Mesendoderm (in vitro differentiated cells): Measurements from ENCODE around the gene USP48.

Experiments
- DNase-seq: peaks from one replicate; pipeline ENCODE4 v3.0.0; 2013
- H2AK5ac ChIP-seq: 2 replicates; pipeline ENCODE4 v1.6.1; 2013; ENCODE audit warnings: low read length, inconsistent platforms
- H2BK120ac ChIP-seq: 2 replicates; pipeline ENCODE4 v1.6.1; 2013; ENCODE audit warnings: low read depth, mild to moderate bottlenecking, low read length, moderate library complexity, mixed read lengths
- H2BK15ac ChIP-seq: replicated peaks from 2 replicates; pipeline ENCODE4 v1.6.1; 2013; ENCODE audit warnings: low read depth, mild to moderate bottlenecking, moderate library complexity
- H2BK5ac ChIP-seq: 2 replicates; pipeline ENCODE4 v1.6.1; 2013; ENCODE audit warnings: low read length, inconsistent platforms
- H3K18ac ChIP-seq: 2 replicates; pipeline ENCODE4 v1.6.1; 2013; ENCODE audit warnings: mild to moderate bottlenecking, low read length, mixed read lengths
- H3K23ac ChIP-seq: one replicate; pipeline ENCODE4 v1.6.1; 2013; ENCODE audit warnings: low read length
- H3K27ac ChIP-seq: 2 replicates; pipeline ENCODE4 v1.5.1; 2013; ENCODE audit warnings: low read depth, mild to moderate bottlenecking, inconsistent platforms, low read length, moderate library complexity
- H3K27me3 ChIP-seq: 2 replicates; pipeline ENCODE4 v1.6.1; 2013; ENCODE audit warnings: low read length, control low read depth, mild to moderate bottlenecking, inconsistent platforms; ENCODE audit not compliant: insufficient read depth, poor library complexity
- H3K36me3 ChIP-seq: 2 replicates; pipeline ENCODE4 v1.6.1; 2013; ENCODE audit warnings: low read length, inconsistent platforms; ENCODE audit not compliant: control insufficient read depth, insufficient read depth
- H3K4ac ChIP-seq: one replicate; pipeline ENCODE4 v1.6.1; 2013; ENCODE audit warnings: low read depth, mild to moderate bottlenecking, low read length, moderate library complexity
- H3K4me1 ChIP-seq: 2 replicates; pipeline ENCODE4 v1.6.1; 2013; ENCODE audit warnings: low read depth, low read length, inconsistent platforms; ENCODE audit not compliant: control insufficient read depth
- H3K4me2 ChIP-seq: 2 replicates; pipeline ENCODE4 v1.6.1; 2013; ENCODE audit warnings: low read length
- H3K4me3 ChIP-seq: 2 replicates; pipeline ENCODE4 v1.5.1; 2013; ENCODE audit warnings: mild to moderate bottlenecking, low read length
- H3K56ac ChIP-seq: one replicate; pipeline ENCODE4 v1.6.1; 2013; ENCODE audit warnings: low read length
- H3K79me1 ChIP-seq: 2 replicates; pipeline ENCODE4 v1.6.1; 2013; ENCODE audit warnings: low read length, inconsistent platforms
- H3K79me2 ChIP-seq: 2 replicates; pipeline ENCODE4 v1.6.1; 2013; ENCODE audit warnings: mild to moderate bottlenecking, low read length; ENCODE audit not compliant: control insufficient read depth, insufficient read depth
- H3K9ac ChIP-seq: 2 replicates; pipeline ENCODE4 v1.6.1; 2013; ENCODE audit warnings: low read length, inconsistent platforms
- H4K5ac ChIP-seq: one replicate; pipeline ENCODE4 v1.6.1; 2013; ENCODE audit warnings: low read length
- H4K8ac ChIP-seq: one replicate; pipeline ENCODE4 v1.6.1; 2013; ENCODE audit warnings: low read depth, mild to moderate bottlenecking, control low read depth, low read length, moderate library complexity
- WGBS: extraction: QIAGEN DNeasy Blood & Tissue Kit; methylation state at CpG from one replicate; pipeline ENCODE4 v1.1.7; 2013; ENCODE audit warnings: low lambda C conversion rate, missing lambda C conversion rate; ENCODE audit not compliant: insufficient coverage; ENCODE audit errors: extremely low coverage; 5-methylcytosine and 5-hydroxymethylcytosine counted together

The USP48 gene

DNA sequence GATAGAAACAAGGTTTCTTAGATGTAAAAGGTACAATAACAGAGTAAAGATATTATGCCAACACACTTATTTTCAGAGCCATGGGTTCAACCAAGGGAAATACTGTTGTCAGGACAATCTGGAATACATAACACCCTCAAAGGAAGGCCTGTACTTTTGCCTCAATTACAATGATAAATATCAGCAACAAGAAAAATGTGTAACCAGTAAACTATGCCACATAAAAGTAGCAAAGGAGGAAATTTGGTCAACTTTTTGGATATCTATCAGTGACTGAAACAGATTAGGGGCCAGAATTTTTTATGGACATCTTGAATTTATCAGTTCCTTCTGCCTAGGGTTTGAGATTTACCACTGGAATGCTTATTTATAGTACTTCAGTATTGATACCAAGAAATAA, 89.2 kb downstream of the USP48 start:
- H3K4ac ChIP-seq = no peak overlapping the region
- no peak overlapping the region for H3K27ac ChIP-seq
- H4K5ac ChIP-seq = no peak overlapping the region
- no peak overlapping the region for H2AK5ac ChIP-seq
- no peaks in the 10 kb centered on the region for H3K4me1 ChIP-seq
- peaks cover 2% of the 10 kb centered on the region for H3K79me1 ChIP-seq
- H3K79me2 ChIP-seq = no peaks in the 10 kb centered on the region
- H3K23ac ChIP-seq = no peak overlapping the region
- no peak overlapping the region for H3K56ac ChIP-seq
- DNase-seq = no peak
- H3K18ac ChIP-seq = no peak overlapping the region
- H3K36me3 ChIP-seq = peaks cover 2% of the 10 kb centered on the region
- H2BK5ac ChIP-seq = no peak overlapping the region
- H2BK15ac ChIP-seq = no peak overlapping the region
- H3K4me3 ChIP-seq = no peak overlapping the region
- H4K8ac ChIP-seq = no peak overlapping the region
- no peak overlapping the region for H3K4me2 ChIP-seq
- no peaks in the 10 kb centered on the region for H3K27me3 ChIP-seq
- no peak overlapping the region for H2BK120ac ChIP-seq
- H3K9ac ChIP-seq = no peak overlapping the region

DNA sequence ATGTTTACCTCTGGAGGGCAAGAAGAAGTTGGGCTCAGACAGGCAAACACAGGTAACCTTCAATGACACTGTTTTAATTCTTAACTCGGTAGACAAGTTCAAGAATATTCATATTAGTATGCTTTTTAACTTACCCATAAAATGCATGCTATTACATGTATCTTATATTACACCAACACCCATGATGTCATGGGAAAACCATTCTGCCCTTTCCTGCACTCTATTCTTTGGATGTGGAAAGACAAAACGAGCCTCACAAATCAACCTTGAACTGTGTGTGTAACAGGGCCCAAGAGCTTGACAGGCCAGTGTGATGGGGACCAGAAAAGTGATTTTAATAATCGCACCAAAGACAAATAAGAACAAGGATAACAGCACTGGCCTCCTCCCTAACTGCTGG, 91.2 kb downstream of the USP48 start:
- no peak overlapping the region for H3K9ac ChIP-seq
- H3K27me3 ChIP-seq = no peaks in the 10 kb centered on the region
- H2BK120ac ChIP-seq = no peak overlapping the region
- WGBS = no CpG with 5 or more reads among the region's 3 CpGs
- H3K4me3 ChIP-seq = no peak overlapping the region
- no peak overlapping the region for H3K23ac ChIP-seq
- H3K79me1 ChIP-seq = peaks cover 2% of the 10 kb centered on the region
- H3K27ac ChIP-seq = no peak overlapping the region
- no peak overlapping the region for H3K4me2 ChIP-seq
- H2AK5ac ChIP-seq = no peak overlapping the region
- H3K56ac ChIP-seq = no peak overlapping the region
- no peak overlapping the region for H3K4ac ChIP-seq
- no peak overlapping the region for H4K5ac ChIP-seq
- no peak overlapping the region for H2BK5ac ChIP-seq
- DNase-seq = no peak
- H3K4me1 ChIP-seq = no peaks in the 10 kb centered on the region
- H3K36me3 ChIP-seq = peaks cover 4% of the 10 kb centered on the region
- no peaks in the 10 kb centered on the region for H3K79me2 ChIP-seq
- no peak overlapping the region for H3K18ac ChIP-seq
- no peak overlapping the region for H4K8ac ChIP-seq
- no peak overlapping the region for H2BK15ac ChIP-seq

DNA sequence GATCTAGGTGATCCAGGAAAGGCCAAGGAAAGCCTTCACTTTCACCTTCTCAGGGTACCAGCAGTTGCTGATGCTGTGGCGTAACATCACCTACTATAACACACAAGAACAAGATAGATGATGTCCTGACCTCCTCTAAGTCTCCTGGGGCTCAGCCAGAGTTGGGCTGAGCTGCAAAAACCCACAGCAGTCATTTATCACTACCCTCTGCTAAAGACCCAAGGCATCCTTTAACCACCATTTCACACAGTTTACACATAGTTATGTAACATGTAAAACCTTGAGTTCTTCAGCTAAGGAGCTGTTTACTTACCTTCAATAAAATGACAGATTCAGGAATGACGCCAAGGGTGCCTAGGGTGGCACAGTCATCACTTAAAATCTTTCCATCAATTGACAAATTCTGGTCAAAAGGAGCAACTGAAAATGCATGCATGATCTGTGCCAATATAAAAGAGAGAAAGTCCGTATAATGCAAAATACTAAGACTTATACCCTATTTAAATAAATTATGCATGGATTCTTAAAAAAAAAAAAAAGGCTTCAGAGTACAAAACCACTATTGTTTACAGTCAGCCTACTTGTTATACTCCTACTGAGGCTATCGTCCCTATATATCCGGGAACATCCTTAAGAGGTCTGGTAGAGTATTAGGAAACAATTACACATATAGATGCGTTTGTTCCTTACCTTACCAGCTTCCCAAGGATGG, 93.1 kb downstream of the USP48 start:
- Histone ChIP-seq H2BK5ac (no peak overlapping the region), H3K27ac (no peak overlapping the region), H3K36me3 (peaks cover 4% of the 10 kb centered on the region), H3K27me3 (no peaks in the 10 kb centered on the region), H2BK120ac (no peak overlapping the region), H3K9ac (no peak overlapping the region), H3K79me2 (no peaks in the 10 kb centered on the region), H2AK5ac (no peak overlapping the region), H3K4me1 (no peaks in the 10 kb centered on the region), H3K4me3 (no peak overlapping the region), H3K18ac (no peak overlapping the region), H3K4me2 (no peak overlapping the region), H4K8ac (no peak overlapping the region), H3K23ac (no peak overlapping the region), H2BK15ac (no peak overlapping the region), H3K56ac (no peak overlapping the region), H3K4ac (no peak overlapping the region), H3K79me1 (peaks cover 2% of the 10 kb centered on the region), H4K5ac (no peak overlapping the region)
- DNase-seq = no peak
- no CpG with 5 or more reads among the region's 6 CpGs for WGBS

DNA sequence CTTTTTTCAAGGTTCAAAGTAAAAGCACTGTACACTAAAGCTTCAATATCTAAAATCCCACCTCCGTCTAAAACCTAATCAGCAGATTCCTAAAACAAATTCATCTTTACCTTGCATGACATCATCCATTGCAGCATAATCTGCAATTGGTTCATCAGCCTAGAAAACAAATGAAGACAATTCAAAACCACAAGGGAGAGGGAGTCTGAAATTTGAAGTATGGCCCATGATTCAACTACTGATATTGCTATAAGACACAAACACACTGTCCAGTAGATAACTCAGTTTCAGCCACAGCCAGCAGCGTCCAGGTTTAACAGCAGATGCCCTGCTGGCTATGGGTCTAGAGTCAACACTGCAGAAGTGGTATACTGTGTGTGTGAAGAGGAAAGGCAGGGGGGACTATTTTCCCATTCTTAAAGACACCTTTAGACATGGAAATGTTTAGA, 95.8 kb downstream of the USP48 start:
- H2BK120ac ChIP-seq = no peak overlapping the region
- H3K4me2 ChIP-seq = no peak overlapping the region
- no peaks in the 10 kb centered on the region for H3K79me2 ChIP-seq
- H3K4ac ChIP-seq = no peak overlapping the region
- peaks cover 3% of the 10 kb centered on the region for H3K36me3 ChIP-seq
- H3K9ac ChIP-seq = no peak overlapping the region
- no peak overlapping the region for H3K4me3 ChIP-seq
- H3K23ac ChIP-seq = no peak overlapping the region
- H3K79me1 ChIP-seq = peaks cover 1% of the 10 kb centered on the region
- no peaks in the 10 kb centered on the region for H3K27me3 ChIP-seq
- 100% methylated on average over 1 of the region's 2 CpGs for WGBS
- H2BK15ac ChIP-seq = no peak overlapping the region
- no peak overlapping the region for H3K27ac ChIP-seq
- no peak for DNase-seq
- no peak overlapping the region for H4K5ac ChIP-seq
- H3K56ac ChIP-seq = no peak overlapping the region
- no peak overlapping the region for H2BK5ac ChIP-seq
- H3K18ac ChIP-seq = no peak overlapping the region
- H4K8ac ChIP-seq = no peak overlapping the region
- no peak overlapping the region for H2AK5ac ChIP-seq
- H3K4me1 ChIP-seq = no peaks in the 10 kb centered on the region

DNA sequence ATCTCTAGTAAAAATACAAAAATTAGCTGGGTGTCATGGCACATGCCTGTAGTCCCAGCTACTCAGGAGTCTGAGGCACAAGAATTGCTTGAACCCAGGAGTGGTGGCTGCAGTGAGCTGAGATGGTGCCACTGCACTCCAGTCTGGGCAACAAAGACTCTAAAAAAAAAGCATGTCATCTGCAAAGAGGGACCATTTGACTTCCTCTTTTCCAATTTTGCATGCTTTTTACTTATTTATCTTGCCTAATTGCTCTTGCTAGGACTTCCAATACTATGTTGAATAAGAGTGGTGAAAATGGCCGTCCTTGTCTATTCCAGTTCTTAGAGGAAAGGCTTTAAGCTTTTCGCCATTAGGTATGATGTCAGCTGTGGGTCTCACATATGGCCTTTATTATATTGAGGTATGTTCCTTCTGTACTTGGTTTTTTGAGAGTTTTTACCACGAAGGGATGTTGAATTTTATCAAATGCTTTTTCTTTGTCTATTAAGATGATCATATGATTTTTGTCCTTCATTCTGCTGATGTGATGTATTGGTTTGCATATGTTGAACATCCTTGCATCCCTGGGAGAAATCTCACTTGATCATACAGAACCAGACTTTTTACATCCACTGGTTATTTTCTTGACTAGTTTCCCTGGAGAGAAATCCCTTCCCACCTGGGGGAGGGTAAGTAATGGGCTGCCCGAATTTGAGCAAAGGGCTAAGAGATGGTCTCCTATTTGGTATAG, 96.8 kb downstream of the USP48 start:
- Histone ChIP-seq H3K79me1 (no peaks in the 10 kb centered on the region), H4K8ac (no peak overlapping the region), H3K4me3 (no peak overlapping the region), H3K79me2 (no peaks in the 10 kb centered on the region), H2BK120ac (no peak overlapping the region), H2AK5ac (no peak overlapping the region), H2BK5ac (no peak overlapping the region), H3K56ac (no peak overlapping the region), H3K18ac (no peak overlapping the region), H3K4ac (no peak overlapping the region), H3K27me3 (no peaks in the 10 kb centered on the region), H3K4me1 (no peaks in the 10 kb centered on the region), H3K23ac (no peak overlapping the region), H2BK15ac (no peak overlapping the region), H3K9ac (no peak overlapping the region), H3K4me2 (no peak overlapping the region), H3K36me3 (peaks cover 2% of the 10 kb centered on the region), H4K5ac (no peak overlapping the region), H3K27ac (no peak overlapping the region)
- WGBS = no CpG with 5 or more reads among the region's 4 CpGs
- DNase-seq = no peak
